Measurements from ENCODE around the gene DEDD.
A peak's percentile ranks its signal among the peaks of the same experiment; 100 is the strongest.

DEDD gene

DNA sequence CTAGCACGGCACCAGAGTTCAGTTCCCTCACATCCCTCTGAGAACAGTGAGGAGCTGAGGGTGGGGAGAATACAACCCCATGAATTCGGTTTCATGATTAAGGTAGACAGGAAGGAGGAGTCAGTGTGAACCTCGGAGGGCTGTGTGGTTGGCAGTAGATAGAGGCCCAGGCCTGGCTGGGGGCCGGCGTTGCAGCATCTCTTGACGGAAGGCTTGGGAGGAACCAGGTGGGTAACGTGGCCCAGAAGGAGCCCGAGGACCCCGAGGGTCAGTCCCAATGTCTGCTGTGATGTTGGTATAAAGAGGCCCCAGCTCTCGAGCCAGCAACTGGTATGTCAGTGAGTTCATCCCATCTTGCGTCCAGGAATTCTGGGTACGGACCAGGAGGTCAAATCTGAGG is 39.2 kb upstream of the DEDD start:
- H3K4me3 ChIP-seq (replicated peaks; ENCODE audit: low read depth, low read length): no peak overlapping the region
- DNase-seq (ENCODE audit: extremely low read depth, low read depth): no peak
- TF ChIP-seq, protein P1, sequence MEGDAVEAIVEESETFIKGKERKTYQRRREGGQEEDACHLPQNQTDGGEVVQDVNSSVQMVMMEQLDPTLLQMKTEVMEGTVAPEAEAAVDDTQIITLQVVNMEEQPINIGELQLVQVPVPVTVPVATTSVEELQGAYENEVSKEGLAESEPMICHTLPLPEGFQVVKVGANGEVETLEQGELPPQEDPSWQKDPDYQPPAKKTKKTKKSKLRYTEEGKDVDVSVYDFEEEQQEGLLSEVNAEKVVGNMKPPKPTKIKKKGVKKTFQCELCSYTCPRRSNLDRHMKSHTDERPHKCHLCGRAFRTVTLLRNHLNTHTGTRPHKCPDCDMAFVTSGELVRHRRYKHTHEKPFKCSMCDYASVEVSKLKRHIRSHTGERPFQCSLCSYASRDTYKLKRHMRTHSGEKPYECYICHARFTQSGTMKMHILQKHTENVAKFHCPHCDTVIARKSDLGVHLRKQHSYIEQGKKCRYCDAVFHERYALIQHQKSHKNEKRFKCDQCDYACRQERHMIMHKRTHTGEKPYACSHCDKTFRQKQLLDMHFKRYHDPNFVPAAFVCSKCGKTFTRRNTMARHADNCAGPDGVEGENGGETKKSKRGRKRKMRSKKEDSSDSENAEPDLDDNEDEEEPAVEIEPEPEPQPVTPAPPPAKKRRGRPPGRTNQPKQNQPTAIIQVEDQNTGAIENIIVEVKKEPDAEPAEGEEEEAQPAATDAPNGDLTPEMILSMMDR (IDR thresholded peaks at IDR 0.05; ENCODE audit: low read depth, low read length, missing control alignments): no peak

DNA sequence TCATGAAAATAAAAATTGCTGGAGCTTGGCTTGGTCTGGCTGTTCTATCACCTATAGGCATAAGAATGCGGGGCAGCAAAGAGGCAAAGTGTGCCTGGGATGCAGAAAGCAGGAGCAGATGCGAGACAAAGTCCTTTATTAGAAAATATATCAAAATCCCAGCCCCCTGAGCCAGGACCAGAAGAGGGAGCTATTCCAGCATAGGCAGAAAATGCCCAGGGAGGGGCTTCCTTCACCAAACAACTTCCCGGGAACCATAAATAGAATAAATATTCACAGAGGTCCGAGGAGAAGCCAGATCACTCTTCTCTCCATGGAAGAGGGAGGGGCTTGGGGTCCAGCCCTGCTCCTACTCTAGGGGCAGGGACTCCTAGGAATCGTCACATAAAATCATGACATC is 38.7 kb upstream of the DEDD start:
- no peak for DNase-seq (ENCODE audit: extremely low read depth, low read depth)
- TF ChIP-seq, protein P1 (IDR thresholded peaks at IDR 0.05; ENCODE audit: low read depth, low read length, missing control alignments): peak; percentile 33
- H3K4me3 ChIP-seq (replicated peaks; ENCODE audit: low read depth, low read length): no peak overlapping the region

DNA sequence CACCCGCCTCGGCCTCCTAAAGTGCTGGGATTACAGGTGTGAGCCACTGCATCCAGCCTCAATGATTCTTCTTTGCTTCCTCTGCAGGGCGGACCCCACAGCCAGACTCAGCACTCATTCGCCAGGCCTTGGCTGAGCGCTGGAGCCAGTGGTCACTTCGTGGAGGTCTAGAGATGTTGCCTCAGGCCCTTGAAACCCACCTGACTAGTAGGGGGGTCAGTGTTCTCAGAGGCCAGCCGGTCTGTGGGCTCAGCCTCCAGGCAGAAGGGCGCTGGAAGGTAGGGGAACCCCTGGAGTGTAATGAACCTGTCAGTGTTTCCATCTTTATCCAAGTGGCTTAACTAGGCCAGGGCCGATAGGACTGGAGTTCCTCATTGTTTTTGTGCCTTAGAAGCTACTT is 36.4 kb upstream of the DEDD start:
- no peak overlapping the region for H3K4me3 ChIP-seq (replicated peaks; ENCODE audit: low read depth, low read length)
- DNase-seq (ENCODE audit: extremely low read depth, low read depth): no peak
- TF ChIP-seq, protein P1 (IDR thresholded peaks at IDR 0.05; ENCODE audit: low read depth, low read length, missing control alignments): no peak

DNA sequence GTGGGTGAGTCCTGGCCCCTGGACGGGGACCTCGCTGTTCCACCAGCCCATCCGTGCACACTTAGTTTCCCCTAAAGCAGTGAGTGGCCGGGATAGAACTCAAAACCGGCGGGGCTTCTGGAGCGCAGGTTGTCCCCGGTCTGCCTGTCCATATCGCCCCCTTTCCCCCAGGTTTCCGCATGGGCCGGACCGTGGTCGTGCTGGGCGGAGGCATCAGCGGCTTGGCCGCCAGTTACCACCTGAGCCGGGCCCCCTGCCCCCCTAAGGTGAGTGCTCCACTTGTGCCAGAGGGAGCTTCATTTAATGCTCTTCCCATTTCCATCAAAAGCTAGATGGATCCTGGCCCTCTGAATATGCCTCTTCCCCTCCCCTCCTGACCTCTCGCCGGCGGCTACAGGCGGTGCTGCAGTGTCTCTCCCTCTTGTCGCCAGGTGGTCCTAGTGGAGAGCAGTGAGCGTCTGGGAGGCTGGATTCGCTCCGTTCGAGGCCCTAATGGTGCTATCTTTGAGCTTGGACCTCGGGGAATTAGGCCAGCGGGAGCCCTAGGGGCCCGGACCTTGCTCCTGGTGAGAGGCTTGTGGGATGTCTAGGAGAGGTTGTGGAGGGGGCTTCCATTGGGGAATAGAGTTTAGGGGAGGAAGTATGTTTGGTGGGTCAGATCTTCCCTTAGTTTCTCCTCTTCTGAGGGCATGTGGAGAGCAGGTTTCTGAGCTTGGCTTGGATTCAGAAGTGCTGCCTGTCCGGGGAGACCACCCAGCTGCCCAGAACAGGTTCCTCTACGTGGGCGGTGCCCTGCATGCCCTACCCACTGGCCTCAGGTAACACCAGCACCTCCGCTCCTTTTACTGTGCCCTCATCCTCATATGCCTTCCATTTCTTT is 34.4 kb upstream of the DEDD start:
- TF ChIP-seq, protein P1 (IDR thresholded peaks at IDR 0.05; ENCODE audit: low read depth, low read length, missing control alignments): no peak
- no peak for DNase-seq (ENCODE audit: extremely low read depth, low read depth)
- H3K4me3 ChIP-seq (replicated peaks; ENCODE audit: low read depth, low read length): peak overlapping the region; percentile 82

DNA sequence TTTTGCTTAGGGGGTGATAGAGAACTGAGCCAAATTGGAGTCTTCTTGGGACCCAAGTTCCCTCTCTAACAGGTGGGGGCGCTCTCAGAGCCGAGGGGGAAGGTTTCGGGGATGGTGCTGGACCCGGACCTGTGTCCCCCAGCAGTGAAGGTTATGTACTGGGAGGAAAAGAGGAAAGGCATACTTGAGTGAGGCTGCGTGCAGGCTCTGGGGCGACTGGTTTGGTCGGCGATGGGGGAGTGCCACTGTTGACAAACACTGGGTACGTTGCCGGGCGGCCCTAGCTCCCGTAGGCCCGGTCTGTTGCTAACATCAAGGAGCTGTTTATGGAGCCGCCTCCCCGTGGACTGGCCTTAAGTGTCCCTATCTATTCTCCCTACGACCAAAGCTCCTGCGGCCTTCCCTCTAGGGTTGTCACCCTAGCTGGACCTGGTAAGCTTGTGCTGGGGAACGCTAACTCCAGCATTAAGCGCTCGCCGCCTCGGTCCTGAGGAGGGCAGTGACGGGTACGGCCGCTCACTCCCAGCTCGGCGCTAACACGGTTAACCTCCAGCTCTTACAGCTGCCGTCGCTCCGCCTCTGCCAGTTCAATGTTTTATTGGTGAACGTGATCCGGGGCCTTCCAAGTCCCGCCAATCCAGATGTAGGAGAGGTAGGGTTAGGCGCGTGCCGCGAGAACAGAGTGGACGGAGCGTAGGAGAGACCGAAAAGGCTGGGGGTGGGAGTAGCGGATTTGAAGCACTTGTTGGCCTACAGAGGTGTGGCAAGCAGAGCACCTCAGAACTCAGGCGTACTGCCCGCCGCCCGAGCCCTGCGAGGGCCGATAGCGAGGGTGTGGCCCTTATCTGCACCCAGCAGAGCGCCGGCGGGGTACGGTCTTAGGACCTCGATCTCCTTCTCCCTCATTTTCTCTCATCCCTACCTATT is 33.5 kb upstream of the DEDD start, which contains the start of gene PPOX:
Gene PPOX (plus strand): TSS at position 685 of the 927 bp plus-strand sequence. CDS start 422 bp downstream, outside the sequence.
- peak; percentile 92 for DNase-seq (ENCODE audit: extremely low read depth, low read depth)
- peak within 1 kb of the TSS; percentile 82 for H3K4me3 ChIP-seq (replicated peaks; ENCODE audit: low read depth, low read length)
- TF ChIP-seq, protein P1 (IDR thresholded peaks at IDR 0.05; ENCODE audit: low read depth, low read length, missing control alignments): peak; percentile 48

DNA sequence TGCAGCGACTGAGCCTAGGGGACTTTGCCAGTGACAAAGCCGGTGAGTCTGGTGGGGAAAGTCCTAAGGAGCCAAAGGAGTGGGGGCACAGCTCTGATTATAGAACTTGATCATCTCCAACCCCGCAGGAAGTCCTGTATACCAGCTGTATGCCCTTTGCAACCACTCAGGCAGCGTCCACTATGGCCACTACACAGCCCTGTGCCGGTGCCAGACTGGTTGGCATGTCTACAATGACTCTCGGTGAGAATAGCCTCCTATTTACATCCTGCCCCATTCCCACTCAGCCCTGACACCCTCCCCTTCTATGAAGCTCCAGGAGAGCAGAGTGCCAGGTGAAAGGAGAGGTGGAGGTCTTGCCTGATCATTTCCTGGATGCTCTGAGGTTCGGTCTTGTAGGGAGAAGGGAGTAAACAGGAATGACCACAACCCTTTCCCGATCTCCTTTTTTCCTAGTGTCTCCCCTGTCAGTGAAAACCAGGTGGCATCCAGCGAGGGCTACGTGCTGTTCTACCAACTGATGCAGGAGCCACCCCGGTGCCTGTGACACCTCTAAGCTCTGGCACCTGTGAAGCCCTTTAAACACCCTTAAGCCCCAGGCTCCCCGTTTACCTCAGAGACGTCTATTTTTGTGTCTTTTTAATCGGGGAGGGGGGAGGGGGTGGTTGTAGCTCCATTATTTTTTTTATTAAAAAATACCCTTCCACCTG is 32.6 kb upstream of the DEDD start:
- DNase-seq (ENCODE audit: extremely low read depth, low read depth): no peak
- TF ChIP-seq, protein P1 (IDR thresholded peaks at IDR 0.05; ENCODE audit: low read depth, low read length, missing control alignments): no peak
- peak overlapping the region; percentile 82 for H3K4me3 ChIP-seq (replicated peaks; ENCODE audit: low read depth, low read length)
